DOHH2 (cell line): Measurements from ENCODE around the gene LMAN1.

Source experiments
- CTCF ChIP-seq: fragments of 200-600 bp; sonication (generic); IDR thresholded peaks from one replicate; pipeline ENCODE4 v1.5.1; 2014; ENCODE audit warnings: antibody characterized with exemption, mild to moderate bottlenecking, low read depth, low read length; ENCODE audit not compliant: poor library complexity, severe bottlenecking
- EZH2phosphoT487 ChIP-seq: fragments of 200-600 bp; sonication (generic); IDR thresholded peaks from 2 replicates; pipeline ENCODE4 v1.6.1; 2017; ENCODE audit warnings: borderline replicate concordance, mild to moderate bottlenecking, antibody characterized with exemption, low read length, moderate library complexity, mixed read lengths

GRCh38 chr18:59324623-59324971, 34.5 kb downstream of the LMAN1 start:
- no peak for TF ChIP-seq CTCF
- TF ChIP-seq EZH2phosphoT487, result no peak
